ENCODE measurements around the gene SAG. TPM values are rescaled to one million over a fixed set of nuclear protein-coding genes. Genes with fewer than 3 reads are reported as not detected.

Gene SAG
- total RNA-seq, 1 donor from 2014 or later = not detected

DNA sequence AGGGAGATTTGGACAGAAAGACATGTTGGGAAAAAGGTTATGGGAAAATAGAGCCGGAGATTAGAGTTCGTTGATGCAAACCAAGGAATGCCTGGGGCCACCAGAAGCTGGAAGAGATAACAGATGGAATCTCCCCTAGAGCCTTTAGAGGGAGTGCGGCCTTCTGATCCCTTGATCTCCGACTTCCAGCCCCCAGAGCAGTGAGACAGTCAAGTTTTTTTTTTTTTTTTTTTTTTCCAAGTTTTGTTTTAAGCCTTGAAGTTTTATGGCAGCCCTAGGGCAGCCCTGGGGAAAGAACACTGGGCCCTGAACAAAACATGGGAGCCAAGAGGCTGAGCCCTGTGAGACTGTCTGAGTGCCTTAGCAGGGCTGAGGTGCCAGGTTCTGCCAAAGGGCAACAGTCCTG lies 53.2 kb downstream of the SAG start:
- no peak for DNase-seq (ENCODE audit: low spot score, unreplicated experiment)
- TF ChIP-seq, protein P1, sequence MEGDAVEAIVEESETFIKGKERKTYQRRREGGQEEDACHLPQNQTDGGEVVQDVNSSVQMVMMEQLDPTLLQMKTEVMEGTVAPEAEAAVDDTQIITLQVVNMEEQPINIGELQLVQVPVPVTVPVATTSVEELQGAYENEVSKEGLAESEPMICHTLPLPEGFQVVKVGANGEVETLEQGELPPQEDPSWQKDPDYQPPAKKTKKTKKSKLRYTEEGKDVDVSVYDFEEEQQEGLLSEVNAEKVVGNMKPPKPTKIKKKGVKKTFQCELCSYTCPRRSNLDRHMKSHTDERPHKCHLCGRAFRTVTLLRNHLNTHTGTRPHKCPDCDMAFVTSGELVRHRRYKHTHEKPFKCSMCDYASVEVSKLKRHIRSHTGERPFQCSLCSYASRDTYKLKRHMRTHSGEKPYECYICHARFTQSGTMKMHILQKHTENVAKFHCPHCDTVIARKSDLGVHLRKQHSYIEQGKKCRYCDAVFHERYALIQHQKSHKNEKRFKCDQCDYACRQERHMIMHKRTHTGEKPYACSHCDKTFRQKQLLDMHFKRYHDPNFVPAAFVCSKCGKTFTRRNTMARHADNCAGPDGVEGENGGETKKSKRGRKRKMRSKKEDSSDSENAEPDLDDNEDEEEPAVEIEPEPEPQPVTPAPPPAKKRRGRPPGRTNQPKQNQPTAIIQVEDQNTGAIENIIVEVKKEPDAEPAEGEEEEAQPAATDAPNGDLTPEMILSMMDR (IDR thresholded peaks at IDR 0.05; ENCODE audit: unreplicated experiment) = no peak
- Mint-ChIP-seq H3K27me3 (peaks cover 5% of the 10 kb centered on the region), H3K9me3 (ENCODE audit: low read depth) (no peaks in the 10 kb centered on the region), H3K27ac (no peak overlapping the region), H3K36me3 (ENCODE audit: insufficient read depth) (peaks cover 3% of the 10 kb centered on the region), H3K4me1 (ENCODE audit: low read depth) (peaks cover 15% of the 10 kb centered on the region), H3K4me3 (ENCODE audit: low read depth) (no peak overlapping the region)

- Mint-ChIP-seq H3K4me1 (ENCODE audit: low read depth) (peaks cover 10% of the 10 kb centered on the region), H3K9me3 (ENCODE audit: low read depth) (no peaks in the 10 kb centered on the region), H3K27ac (no peak overlapping the region), H3K27me3 (peaks cover under 1% of the 10 kb centered on the region), H3K36me3 (ENCODE audit: insufficient read depth) (peaks cover 3% of the 10 kb centered on the region), H3K4me3 (ENCODE audit: low read depth) (no peak overlapping the region)
- TF ChIP-seq, protein P1 (IDR thresholded peaks at IDR 0.05; ENCODE audit: unreplicated experiment) = no peak
- no peak for DNase-seq (ENCODE audit: low spot score, unreplicated experiment)
Measured at GRCh38 chr2:233361297-233361696, 53.7 kb downstream of the SAG start.

DNA sequence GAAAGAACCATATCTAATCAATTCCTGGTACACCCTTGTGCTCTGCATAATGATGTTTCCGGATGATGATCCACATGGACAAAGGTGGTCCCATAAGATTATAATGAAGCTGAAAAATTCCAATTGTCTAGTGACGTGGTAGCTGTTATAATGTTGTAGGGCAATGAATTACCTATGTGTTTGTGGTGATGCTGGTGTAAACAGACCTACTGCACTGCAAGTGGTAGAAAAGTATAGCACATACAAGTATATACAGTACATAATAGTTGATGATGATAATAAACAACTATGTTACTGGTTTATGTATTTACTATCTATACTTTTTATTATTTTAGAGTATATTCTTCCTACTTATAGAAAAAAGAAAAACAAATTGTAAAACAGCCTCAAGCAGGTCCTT lies 55.1 kb downstream of the SAG start:
- Mint-ChIP-seq H3K4me1 (ENCODE audit: low read depth) (peaks cover 1% of the 10 kb centered on the region), H3K36me3 (ENCODE audit: insufficient read depth) (peaks cover 2% of the 10 kb centered on the region), H3K27me3 (no peaks in the 10 kb centered on the region), H3K9me3 (ENCODE audit: low read depth) (no peaks in the 10 kb centered on the region), H3K4me3 (ENCODE audit: low read depth) (no peak overlapping the region), H3K27ac (no peak overlapping the region)
- TF ChIP-seq, protein P1 (IDR thresholded peaks at IDR 0.05; ENCODE audit: unreplicated experiment) = no peak
- DNase-seq (ENCODE audit: low spot score, unreplicated experiment) = no peak

- no peak overlapping the region for H3K27ac Mint-ChIP-seq
- DNase-seq (ENCODE audit: low spot score, unreplicated experiment) = no peak
- H3K4me3 Mint-ChIP-seq (ENCODE audit: low read depth) = no peak overlapping the region
- no peaks in the 10 kb centered on the region for H3K9me3 Mint-ChIP-seq (ENCODE audit: low read depth)
- no peaks in the 10 kb centered on the region for H3K27me3 Mint-ChIP-seq
- peaks cover 2% of the 10 kb centered on the region for H3K36me3 Mint-ChIP-seq (ENCODE audit: insufficient read depth)
- TF ChIP-seq, protein P1 (IDR thresholded peaks at IDR 0.05; ENCODE audit: unreplicated experiment) = no peak
- peaks cover 1% of the 10 kb centered on the region for H3K4me1 Mint-ChIP-seq (ENCODE audit: low read depth)
Measured at GRCh38 chr2:233363744-233364235, 56.2 kb downstream of the SAG start.

DNA sequence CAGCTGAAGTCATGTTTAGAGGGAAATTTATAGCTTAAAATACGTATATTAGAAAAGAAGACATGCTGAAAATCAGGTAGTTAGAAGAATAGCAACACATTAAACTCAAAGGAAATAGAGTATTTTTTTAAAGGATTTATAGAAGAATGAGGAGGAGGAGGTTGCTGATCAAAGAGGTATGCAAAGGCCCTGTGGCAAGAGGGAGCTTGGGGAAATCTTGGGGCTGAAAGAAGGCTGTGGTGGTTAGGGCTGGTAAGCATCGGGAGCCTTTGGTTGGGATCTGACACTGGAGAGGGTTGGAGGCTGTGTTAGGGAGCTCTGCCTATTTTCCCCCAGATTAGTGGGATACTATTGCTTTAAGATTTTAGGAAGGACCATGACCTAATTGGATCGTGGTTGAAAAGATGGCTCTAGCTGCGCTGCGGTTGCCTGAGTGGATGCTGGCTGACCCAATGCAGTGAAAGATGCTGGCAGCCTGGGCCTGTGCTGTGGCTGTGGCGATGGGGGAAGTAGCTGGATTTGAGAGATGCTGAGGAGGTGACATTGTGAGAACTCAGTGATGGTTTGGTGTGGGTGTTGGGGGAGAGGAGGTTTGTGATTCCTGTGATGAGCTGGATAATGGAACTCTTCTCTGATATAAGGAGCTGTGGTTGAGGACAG lies 58.4 kb downstream of the SAG start:
- peaks cover 2% of the 10 kb centered on the region for H3K36me3 Mint-ChIP-seq (ENCODE audit: insufficient read depth)
- no peaks in the 10 kb centered on the region for H3K9me3 Mint-ChIP-seq (ENCODE audit: low read depth)
- H3K27ac Mint-ChIP-seq = no peak overlapping the region
- H3K4me1 Mint-ChIP-seq (ENCODE audit: low read depth) = peaks cover 1% of the 10 kb centered on the region
- H3K27me3 Mint-ChIP-seq = no peaks in the 10 kb centered on the region
- TF ChIP-seq, protein P1 (IDR thresholded peaks at IDR 0.05; ENCODE audit: unreplicated experiment) = no peak
- no peak for DNase-seq (ENCODE audit: low spot score, unreplicated experiment)
- H3K4me3 Mint-ChIP-seq (ENCODE audit: low read depth) = no peak overlapping the region

All from progenitor cell of endocrine pancreas (in vitro differentiated cells).